HG03558 (cell line): ENCODE results near the gene CDHR3.

Experiments
- ATAC-seq: cut with Tn5 transposase; IDR thresholded peaks from one replicate; pipeline ENCODE4 v1.9.1; 2021; ENCODE audit warnings: moderate number of reproducible peaks; ENCODE audit not compliant: unreplicated experiment; ENCODE audit errors: extremely low read depth

The CDHR3 gene

GRCh38 chr7:106061301-106061979 is 98.4 kb downstream of the CDHR3 start:
- ATAC-seq: no peak

- no peak for ATAC-seq
These were observed 98.9 kb downstream of the CDHR3 start for GRCh38 chr7:106062006-106062405.

- no peak for ATAC-seq
These were observed 99.5 kb downstream of the CDHR3 start for GRCh38 chr7:106062521-106062931.

GRCh38 chr7:106063024-106063423 is 100.0 kb downstream of the CDHR3 start:
- no peak for ATAC-seq

- ATAC-seq: no peak
These were observed 100.6 kb downstream of the CDHR3 start for GRCh38 chr7:106063692-106064091.

GRCh38 chr7:106064316-106064715 is 101.3 kb downstream of the CDHR3 start:
- ATAC-seq: no peak

GRCh38 chr7:106064771-106065574 is 101.9 kb downstream of the CDHR3 start:
- no peak for ATAC-seq

GRCh38 chr7:106065575-106066500 is 102.8 kb downstream of the CDHR3 start:
- no peak for ATAC-seq

GRCh38 chr7:106067678-106068077 is 104.6 kb downstream of the CDHR3 start:
- ATAC-seq: no peak

- ATAC-seq: no peak
These were observed 105.5 kb downstream of the CDHR3 start for GRCh38 chr7:106068538-106068961.

- ATAC-seq: no peak
These were observed 105.9 kb downstream of the CDHR3 start for GRCh38 chr7:106068986-106069385.

GRCh38 chr7:106069471-106070200 is 106.6 kb downstream of the CDHR3 start:
- no peak for ATAC-seq

- ATAC-seq: no peak
These were observed 107.1 kb downstream of the CDHR3 start for GRCh38 chr7:106070201-106070551.

GRCh38 chr7:106070567-106071254 is 107.6 kb downstream of the CDHR3 start:
- no peak for ATAC-seq

- ATAC-seq: peak; percentile 96
These were observed 108.4 kb downstream of the CDHR3 start for GRCh38 chr7:106071356-106071998.

- no peak for ATAC-seq
These were observed 109.1 kb downstream of the CDHR3 start for GRCh38 chr7:106071999-106072714.

GRCh38 chr7:106072715-106073091 is 109.6 kb downstream of the CDHR3 start:
- ATAC-seq: no peak

GRCh38 chr7:106073701-106074100 is 110.6 kb downstream of the CDHR3 start:
- ATAC-seq: no peak
